ENCODE measurements around the gene SH3BP1. TPM values are rescaled to one million over a fixed set of nuclear protein-coding genes. Genes with fewer than 3 reads are reported as not detected.

SH3BP1 gene
- total RNA-seq, 1 experiment from 2014 or later = 6.9 TPM

- no peak for DNase-seq (ENCODE audit: low spot score)
These were observed 23.0 kb upstream of the SH3BP1 start for GRCh38 chr22:37616201-37617083.

GRCh38 chr22:37617431-37617830, 22.0 kb upstream of the SH3BP1 start:
- DNase-seq (ENCODE audit: low spot score) = no peak

GRCh38 chr22:37618072-37618656, 21.3 kb upstream of the SH3BP1 start:
- DNase-seq (ENCODE audit: low spot score) = no peak

GRCh38 chr22:37618674-37619073, 20.8 kb upstream of the SH3BP1 start:
- DNase-seq (ENCODE audit: low spot score) = no peak

- DNase-seq (ENCODE audit: low spot score) = no peak
These were observed 19.5 kb upstream of the SH3BP1 start for GRCh38 chr22:37619991-37620390.

GRCh38 chr22:37621352-37621860, 18.1 kb upstream of the SH3BP1 start:
- no peak for DNase-seq (ENCODE audit: low spot score)

GRCh38 chr22:37623075-37624016, 16.1 kb upstream of the SH3BP1 start:
- DNase-seq (ENCODE audit: low spot score) = no peak

GRCh38 chr22:37624017-37624365, 15.5 kb upstream of the SH3BP1 start:
- no peak for DNase-seq (ENCODE audit: low spot score)

- DNase-seq (ENCODE audit: low spot score) = no peak
These were observed 14.6 kb upstream of the SH3BP1 start for GRCh38 chr22:37624876-37625275.

- no peak for DNase-seq (ENCODE audit: low spot score)
These were observed 13.7 kb upstream of the SH3BP1 start for GRCh38 chr22:37625737-37626136.

- no peak for DNase-seq (ENCODE audit: low spot score)
These were observed 13.3 kb upstream of the SH3BP1 start for GRCh38 chr22:37626144-37626543.

GRCh38 chr22:37626556-37627075, 12.9 kb upstream of the SH3BP1 start:
- no peak for DNase-seq (ENCODE audit: low spot score)

- no peak for DNase-seq (ENCODE audit: low spot score)
These were observed 12.3 kb upstream of the SH3BP1 start for GRCh38 chr22:37627121-37627520.

- no peak for DNase-seq (ENCODE audit: low spot score)
These were observed 11.9 kb upstream of the SH3BP1 start for GRCh38 chr22:37627545-37627944.

GRCh38 chr22:37628830-37629229, 10.6 kb upstream of the SH3BP1 start:
- DNase-seq (ENCODE audit: low spot score) = no peak

GRCh38 chr22:37629928-37630327, 9.5 kb upstream of the SH3BP1 start:
- no peak for DNase-seq (ENCODE audit: low spot score)

- DNase-seq (ENCODE audit: low spot score) = no peak
These were observed 8.5 kb upstream of the SH3BP1 start for GRCh38 chr22:37630839-37631435.

GRCh38 chr22:37631448-37632173, 7.9 kb upstream of the SH3BP1 start:
- DNase-seq (ENCODE audit: low spot score) = no peak

- DNase-seq (ENCODE audit: low spot score) = no peak
These were observed 7.0 kb upstream of the SH3BP1 start for GRCh38 chr22:37632174-37633088.
